ENCODE measurements around the gene GRID2. TPM values are rescaled to one million over a fixed set of nuclear protein-coding genes. Genes with fewer than 3 reads are reported as not detected.

Gene GRID2
- total and polyA plus RNA-seq, 10 of the 15 experiments (the other 5 are each of a cell fraction or from before 2014, with no cell fraction given): not detected

DNA sequence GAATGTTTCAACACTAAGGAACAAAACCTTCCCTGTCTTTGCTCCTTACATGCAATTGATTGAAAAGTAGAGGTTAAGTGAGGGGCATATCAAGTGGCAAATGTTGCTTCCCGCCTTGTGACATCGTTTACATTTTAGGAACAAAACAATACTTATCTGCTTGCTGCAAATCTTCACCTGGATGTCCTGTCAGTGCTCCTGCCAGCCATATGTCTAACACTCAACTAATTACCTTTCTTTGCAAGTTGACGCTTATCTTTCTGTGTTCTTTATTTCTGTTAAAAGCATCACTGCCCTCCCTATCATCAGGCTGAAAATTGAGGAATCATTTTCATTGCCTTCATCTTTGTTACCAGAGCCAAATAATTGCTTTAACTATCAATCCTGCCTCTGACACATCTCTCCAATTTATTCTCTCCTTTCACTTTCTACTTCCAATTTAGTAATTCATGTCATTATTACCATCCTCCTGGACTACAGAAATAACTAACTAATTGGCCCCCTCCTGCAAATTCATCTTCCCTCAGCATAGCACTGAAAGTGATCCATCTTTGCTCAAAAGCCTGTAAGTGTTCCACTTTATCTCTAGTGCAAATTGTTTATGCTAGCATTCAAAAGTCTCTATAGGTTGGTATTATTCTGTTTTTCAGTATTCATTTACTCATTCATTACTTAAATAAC lies 1226.1 kb downstream of the GRID2 start:
- intact Hi-C loops (cut with micrococcal nuclease; ENCODE audit: unreplicated experiment): no loop called here
- no peak for TF ChIP-seq CREB1 (IDR thresholded peaks at IDR 0.05; ENCODE audit: low read depth)
- TF ChIP-seq, protein P1, sequence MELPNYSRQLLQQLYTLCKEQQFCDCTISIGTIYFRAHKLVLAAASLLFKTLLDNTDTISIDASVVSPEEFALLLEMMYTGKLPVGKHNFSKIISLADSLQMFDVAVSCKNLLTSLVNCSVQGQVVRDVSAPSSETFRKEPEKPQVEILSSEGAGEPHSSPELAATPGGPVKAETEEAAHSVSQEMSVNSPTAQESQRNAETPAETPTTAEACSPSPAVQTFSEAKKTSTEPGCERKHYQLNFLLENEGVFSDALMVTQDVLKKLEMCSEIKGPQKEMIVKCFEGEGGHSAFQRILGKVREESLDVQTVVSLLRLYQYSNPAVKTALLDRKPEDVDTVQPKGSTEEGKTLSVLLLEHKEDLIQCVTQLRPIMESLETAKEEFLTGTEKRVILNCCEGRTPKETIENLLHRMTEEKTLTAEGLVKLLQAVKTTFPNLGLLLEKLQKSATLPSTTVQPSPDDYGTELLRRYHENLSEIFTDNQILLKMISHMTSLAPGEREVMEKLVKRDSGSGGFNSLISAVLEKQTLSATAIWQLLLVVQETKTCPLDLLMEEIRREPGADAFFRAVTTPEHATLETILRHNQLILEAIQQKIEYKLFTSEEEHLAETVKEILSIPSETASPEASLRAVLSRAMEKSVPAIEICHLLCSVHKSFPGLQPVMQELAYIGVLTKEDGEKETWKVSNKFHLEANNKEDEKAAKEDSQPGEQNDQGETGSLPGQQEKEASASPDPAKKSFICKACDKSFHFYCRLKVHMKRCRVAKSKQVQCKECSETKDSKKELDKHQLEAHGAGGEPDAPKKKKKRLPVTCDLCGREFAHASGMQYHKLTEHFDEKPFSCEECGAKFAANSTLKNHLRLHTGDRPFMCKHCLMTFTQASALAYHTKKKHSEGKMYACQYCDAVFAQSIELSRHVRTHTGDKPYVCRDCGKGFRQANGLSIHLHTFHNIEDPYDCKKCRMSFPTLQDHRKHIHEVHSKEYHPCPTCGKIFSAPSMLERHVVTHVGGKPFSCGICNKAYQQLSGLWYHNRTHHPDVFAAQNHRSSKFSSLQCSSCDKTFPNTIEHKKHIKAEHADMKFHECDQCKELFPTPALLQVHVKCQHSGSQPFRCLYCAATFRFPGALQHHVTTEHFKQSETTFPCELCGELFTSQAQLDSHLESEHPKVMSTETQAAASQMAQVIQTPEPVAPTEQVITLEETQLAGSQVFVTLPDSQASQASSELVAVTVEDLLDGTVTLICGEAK (IDR thresholded peaks at IDR 0.05; ENCODE audit: borderline replicate concordance): no peak
- TF ChIP-seq RAD51 (IDR thresholded peaks at IDR 0.05): no peak
- TF ChIP-seq, protein P2, sequence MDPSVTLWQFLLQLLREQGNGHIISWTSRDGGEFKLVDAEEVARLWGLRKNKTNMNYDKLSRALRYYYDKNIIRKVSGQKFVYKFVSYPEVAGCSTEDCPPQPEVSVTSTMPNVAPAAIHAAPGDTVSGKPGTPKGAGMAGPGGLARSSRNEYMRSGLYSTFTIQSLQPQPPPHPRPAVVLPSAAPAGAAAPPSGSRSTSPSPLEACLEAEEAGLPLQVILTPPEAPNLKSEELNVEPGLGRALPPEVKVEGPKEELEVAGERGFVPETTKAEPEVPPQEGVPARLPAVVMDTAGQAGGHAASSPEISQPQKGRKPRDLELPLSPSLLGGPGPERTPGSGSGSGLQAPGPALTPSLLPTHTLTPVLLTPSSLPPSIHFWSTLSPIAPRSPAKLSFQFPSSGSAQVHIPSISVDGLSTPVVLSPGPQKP (IDR thresholded peaks at IDR 0.05; ENCODE audit: low read depth, low read length): no peak
- no peak for TF ChIP-seq KLF5 (IDR thresholded peaks at IDR 0.05; ENCODE audit: partially characterized antibody)
- TF ChIP-seq EGR1 (IDR thresholded peaks at IDR 0.05; ENCODE audit: borderline replicate concordance in 1 of 2, low read depth in 2 of 2, low read length in 2 of 2): no peak
- TF ChIP-seq ETV6 (conservative IDR thresholded peaks at IDR 0.05 in 1 of 2, IDR thresholded peaks at IDR 0.05 in 1 of 2; ENCODE audit: borderline replicate concordance in 1 of 2, low read depth in 1 of 2): no peak
- TF ChIP-seq HCFC1 (IDR thresholded peaks at IDR 0.05; ENCODE audit: low read length): no peak
- TF ChIP-seq SIN3A (IDR thresholded peaks at IDR 0.05; ENCODE audit: low read depth, low read length): no peak
- ATAC-seq: no peak

More for the DNA sequence above, 1226.1 kb downstream of the GRID2 start:
- no TSS peak for BruUV-seq (replicated peaks)
- ChIA-PET SMC1A (ENCODE audit: uncharacterized antibody, unreplicated experiment) (no interaction called here), POLR2A (no interaction called here), CTCF (no interaction called here), RAD21 (ENCODE audit: unreplicated experiment) (no interaction called here)
- no peak overlapping the region for H3K9ac ChIP-seq (ENCODE audit: control insufficient read depth, insufficient read depth, low read length)
- H2AFZ ChIP-seq (ENCODE audit: control insufficient read depth, low read depth, low read length): no peak overlapping the region
- 48% methylated on average over 3 of the region's 3 CpGs for WGBS (ENCODE audit: insufficient coverage, insufficient replicate concordance, low lambda C conversion rate, missing lambda C conversion rate)
- DNase-seq (ENCODE audit: low read depth, low spot score) (no peak), FAIRE-seq (no peak)
- H4K20me1 ChIP-seq (ENCODE audit: control insufficient read depth, insufficient read depth): no peaks in the 10 kb centered on the region
- no peak overlapping the region for H3K4me2 ChIP-seq (ENCODE audit: control insufficient read depth, insufficient read depth)
- no peak overlapping the region for H3K4me3 ChIP-seq
- no peak overlapping the region for H3K27ac ChIP-seq (ENCODE audit: control insufficient read depth, insufficient read depth)
- in situ Hi-C loops (cut with MboI): no loop called here
- no peaks in the 10 kb centered on the region for H3K79me2 ChIP-seq (ENCODE audit: control insufficient read depth, insufficient read depth, low read length)
- no peaks in the 10 kb centered on the region for H3K9me3 ChIP-seq (replicated peaks; ENCODE audit: control insufficient read depth, insufficient read depth, low read length)
- no peaks in the 10 kb centered on the region for H3K4me1 ChIP-seq (ENCODE audit: control insufficient read depth, insufficient read depth, low read length)
- H3K27me3 ChIP-seq (replicated peaks in 1 of 2; ENCODE audit: control insufficient read depth in 2 of 2, insufficient read depth in 2 of 2, low read length in 1 of 2): no peaks in the 10 kb centered on the region
- H3K36me3 ChIP-seq (ENCODE audit: control insufficient read depth in 2 of 2, insufficient read depth in 2 of 2, low read length in 1 of 2): no peaks in the 10 kb centered on the region

Data from GM12878 (cell line).